Cortex of kidney (tissue), 1 donor: ENCODE data around the gene BASP1.
"Not testable (repeated sequence)": the region's sequence is repeated elsewhere in the genome, so short reads cannot be mapped to it uniquely, and the experiment has no call there.

ENCODE experiments used
- DNase-seq: peaks from one replicate; lab custom pipeline; 2025; lab: John Stamatoyannopoulos, UW

Gene BASP1

DNA sequence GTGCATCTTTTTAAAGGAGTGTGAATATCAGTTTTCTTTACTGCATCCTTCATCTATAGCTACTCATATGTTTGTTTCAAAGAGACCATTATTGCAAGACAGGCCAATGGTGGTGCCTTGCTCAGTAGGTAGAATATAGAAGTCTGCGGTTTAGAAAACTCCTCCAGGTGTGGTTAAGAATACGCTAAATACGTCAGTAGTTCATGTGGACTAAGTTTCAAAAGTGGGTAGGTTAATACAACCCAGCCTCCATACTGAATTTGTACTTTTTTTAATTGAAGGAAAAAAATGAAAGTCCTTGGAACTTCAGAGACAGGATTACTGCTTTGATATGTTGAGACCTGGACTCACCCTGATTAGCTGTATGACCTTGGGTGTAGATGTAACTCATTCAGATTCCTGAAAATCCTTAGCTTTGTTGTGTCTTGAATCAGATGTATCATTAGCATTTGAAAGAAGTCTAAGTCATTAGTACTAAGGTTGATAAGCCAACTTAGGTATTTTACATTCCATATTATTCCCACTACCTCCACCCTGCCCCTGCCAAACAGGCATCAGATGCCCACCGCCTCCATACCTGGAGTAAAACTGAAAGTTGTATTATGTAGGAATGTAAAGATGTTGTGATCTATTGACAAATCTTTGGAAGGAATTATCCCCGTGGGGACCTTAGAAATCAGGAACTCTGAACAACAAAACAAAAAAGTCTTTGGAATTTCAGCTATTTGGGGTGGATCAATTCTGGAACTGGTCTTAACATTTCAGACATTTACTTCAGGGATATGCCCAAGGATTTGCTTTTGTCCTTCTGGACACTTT lies 6.1 kb downstream of the BASP1 start:
- no peak for DNase-seq

DNA sequence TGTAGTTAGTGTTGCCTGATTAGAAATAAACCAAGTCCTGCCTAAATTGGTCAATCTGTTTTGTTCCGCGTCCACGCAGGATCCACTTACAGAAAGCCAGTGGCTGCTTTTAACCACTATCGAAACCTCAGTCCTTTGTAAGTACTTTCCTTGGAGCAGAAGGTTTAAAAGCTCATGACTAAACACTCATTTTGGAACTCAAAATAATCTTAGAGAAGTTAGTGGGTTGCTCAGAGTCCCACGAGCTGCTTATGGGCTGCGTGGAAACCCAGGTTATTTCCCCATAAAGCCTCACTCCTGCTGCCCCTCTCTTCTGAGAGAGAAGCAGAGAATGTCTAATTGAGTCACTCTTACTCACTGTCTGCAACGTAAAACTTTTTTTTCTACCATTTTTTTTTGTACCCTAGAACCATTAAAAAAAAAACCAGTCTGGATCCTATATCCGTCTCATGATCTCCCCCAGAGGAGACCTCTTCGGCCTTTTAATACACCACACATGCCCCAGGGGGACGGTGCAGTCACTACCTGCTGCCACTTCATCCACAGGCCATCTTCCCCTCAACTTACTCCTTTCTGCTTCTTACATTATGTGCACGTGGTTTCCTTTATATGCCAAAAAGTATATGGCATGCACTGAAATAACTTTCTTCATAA lies 7.6 kb downstream of the BASP1 start:
- DNase-seq: no peak

DNA sequence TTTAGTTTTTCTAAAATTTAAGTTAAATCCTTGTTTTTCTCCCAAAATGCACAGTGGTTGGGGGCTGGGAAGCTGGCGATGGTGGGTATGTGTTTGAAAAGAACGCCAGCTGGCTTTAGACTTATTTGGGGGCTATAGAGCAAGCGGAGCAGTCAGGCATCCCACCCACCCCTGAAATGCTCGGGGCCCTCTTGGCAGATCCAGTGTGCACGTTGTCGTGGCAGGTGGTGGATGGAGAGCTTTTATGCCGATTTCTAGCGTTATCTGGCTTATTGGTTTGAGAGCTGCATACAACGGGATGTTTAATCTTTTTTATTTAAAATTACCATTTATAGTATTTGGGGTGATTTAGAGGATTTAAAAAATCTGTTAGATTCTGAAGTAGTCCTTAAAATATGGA lies 8.1 kb downstream of the BASP1 start:
- no peak for DNase-seq

DNA sequence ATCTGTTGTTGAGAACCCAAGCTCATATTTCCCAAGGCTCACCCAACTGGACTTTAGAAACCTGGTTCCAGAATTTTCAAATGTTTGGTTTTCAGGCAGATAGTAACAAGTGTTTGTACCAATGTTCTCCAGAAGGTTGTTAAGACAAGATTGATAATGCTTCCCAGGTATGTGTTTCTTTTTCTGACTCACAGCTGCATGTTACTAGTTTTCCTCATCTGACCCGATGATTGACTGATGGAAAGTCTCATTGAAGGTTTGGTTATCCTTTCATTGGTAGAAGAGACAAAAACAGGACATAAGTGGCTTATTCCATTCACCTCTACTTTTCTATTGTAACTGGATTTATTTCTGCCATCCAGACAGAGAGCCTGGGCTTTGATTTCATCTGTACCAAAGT lies 10.4 kb downstream of the BASP1 start:
- no peak for DNase-seq

DNA sequence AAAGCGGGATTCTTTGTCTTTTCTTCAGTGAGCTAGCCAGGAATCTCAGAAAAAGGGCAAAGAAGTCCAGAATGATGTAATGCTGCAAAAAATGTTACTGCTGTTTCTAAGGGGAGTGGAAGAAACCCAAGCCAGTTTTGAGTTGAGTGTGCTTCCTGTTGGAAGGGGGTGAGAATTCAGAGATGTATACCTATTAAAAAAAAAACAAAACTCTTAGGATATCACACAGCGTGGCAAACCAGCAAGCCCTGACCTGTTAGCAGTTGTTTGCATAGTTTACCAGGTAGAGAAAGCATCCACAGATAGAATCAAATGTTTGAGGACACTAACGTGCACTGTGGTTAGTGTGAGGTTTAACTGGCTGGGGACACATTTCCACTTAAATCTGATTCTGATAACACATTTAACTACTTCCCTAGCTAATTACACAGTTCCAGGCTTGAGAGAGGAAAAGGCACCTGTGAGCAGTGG lies 11.4 kb downstream of the BASP1 start:
- no peak for DNase-seq

DNA sequence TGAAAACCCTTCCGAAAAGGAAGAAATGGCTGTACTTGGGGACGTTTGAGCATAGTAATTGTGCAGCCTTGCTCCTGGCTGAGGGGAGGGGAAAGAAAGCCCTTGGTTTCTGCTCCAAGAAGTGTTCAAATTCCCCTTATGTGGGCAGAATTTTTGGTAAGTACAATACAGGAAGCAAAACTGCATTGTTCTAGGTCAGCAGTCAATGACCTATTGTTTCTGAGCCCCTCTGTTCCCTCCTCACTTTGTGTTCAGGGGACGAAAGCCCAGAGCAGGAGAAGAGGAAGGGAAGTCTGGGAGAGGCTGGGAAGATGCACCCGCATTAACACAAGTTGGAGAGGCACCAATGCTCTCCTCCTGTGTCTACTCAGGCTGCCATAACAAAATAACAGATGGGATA lies 11.9 kb downstream of the BASP1 start:
- DNase-seq: no peak

DNA sequence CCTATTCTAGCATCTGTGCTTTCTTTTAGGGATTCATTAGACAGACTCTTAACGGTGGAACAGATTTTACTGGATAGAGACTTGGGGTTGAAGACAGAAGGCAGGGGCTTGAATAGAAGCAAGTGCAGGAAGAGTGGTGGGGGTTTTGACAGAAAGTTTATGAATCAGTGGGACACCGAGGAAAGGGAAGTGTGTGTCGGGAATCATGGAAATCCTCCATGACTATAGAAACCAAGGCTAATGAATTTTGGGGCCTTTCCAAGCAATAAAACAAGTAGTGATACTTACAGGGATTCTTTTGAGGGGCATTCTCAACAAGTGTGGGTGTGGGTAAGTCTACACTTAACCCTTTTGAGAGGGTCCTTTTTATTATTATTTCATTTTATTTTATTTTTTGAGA lies 12.8 kb downstream of the BASP1 start:
- DNase-seq: no peak

DNA sequence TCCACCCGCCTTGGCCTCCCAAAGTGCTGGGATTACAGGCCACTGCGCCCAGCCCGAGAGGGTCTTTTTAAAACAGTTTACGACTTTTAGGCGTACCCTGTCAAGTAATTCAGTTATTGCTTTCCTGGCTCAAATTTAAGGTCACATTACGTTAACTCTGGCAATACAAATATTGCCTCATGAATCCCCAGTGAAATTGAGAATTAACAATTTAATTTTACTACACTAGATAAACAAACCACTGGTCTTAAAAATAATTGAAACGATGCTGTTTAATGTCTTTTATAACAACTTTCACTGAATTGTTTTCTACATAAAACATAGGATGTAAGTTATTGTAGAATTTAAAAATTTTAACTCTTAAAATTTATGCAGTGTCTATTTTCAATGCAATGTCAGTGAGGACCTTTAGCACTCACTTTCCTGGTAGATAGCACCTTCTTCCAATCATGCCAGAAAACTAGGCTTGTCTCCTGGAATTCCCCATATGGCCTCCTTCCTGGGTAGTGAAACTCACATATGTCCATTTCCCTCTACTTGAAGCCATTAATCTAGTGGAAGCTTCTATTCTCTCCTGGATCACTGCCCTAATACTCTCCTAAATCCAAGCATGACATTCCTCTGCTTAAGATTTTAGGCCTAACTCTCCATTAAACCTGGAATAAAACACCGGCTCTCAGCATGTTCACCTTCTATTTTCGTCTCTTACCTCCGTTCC lies 13.5 kb downstream of the BASP1 start:
- no peak for DNase-seq

DNA sequence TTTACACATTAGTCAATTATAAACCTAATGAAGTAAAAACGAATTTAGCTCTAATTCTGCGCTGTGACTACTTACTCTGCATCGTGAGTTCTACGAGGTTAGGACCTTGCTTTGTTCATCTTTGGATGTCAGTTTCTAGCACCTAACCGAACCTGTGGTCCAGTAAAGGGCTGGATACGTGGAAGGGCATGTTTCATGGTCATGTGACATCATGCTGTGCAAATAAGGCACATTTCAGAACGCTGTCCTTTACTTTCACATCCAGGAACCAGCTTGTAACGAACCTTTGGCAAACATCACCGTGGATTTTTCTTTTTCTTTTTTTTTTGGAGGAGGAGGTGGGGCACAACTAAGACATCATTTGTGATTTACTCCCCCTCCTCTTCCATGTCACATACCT lies 15.0 kb downstream of the BASP1 start:
- DNase-seq: no peak

DNA sequence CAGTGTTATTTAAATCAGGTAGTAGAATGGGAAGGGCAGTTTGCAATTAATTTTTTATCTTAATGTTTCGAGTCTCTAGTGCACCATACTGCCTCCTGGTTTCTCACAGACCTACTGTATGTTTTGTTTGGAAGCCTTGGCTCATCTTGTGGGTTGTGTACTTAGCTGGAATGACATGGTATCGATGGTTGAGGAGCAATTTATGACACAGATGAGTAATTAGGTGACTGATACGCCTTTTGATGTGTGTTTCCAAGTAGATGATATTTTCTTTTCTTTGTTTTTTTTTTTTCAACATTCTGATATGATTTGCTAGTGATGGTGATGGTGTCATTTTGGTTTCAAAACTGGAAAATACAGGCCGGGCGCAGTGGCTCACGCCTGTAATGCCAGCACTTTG lies 16.1 kb downstream of the BASP1 start:
- DNase-seq: no peak

DNA sequence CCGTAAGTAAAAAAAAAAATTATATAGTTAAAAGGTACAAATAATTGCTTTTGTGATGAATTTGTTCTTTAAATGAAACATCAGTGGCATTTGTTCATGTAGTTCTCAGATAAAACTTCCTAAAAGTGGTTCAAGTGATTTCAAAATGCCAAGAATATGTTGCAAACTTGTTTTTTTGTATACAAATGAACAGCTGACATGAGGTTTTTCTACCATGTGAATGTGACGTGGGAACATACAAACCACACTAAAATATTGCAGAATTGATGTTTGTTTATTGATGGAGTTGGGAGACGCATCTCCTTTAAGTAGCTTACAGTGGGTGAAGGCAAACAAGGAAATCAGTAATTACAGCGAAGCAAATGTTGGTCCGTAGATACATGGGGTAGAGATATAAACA lies 16.9 kb downstream of the BASP1 start:
- DNase-seq: no peak

DNA sequence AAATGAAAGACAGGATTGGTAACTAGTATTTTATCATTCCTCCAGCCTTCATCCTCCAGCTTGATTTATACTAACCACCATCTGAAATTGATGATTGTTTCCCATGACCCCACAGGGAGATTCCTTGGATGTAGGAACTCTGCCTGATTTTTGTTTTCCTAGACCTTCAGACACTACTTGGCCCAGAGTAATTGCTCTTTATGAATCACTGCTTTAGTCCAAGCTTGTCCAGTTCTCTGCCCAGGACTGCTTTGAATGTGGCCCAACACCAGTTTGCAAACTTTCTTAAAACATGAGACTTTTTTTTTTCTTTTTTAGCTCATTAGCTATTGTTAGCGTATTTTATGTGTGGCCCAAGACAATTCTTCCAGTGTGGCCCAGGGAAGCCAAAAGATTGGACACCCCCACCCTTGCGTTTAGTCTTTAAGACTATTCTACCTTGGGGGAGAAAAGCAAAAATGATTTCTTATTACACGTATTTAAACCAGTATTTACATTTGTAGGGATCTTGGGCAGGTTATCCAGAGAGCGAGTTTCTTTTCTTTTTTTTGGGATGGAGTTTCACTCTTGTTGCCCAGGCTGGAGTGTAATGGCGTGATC lies 18.4 kb downstream of the BASP1 start:
- DNase-seq: no peak

DNA sequence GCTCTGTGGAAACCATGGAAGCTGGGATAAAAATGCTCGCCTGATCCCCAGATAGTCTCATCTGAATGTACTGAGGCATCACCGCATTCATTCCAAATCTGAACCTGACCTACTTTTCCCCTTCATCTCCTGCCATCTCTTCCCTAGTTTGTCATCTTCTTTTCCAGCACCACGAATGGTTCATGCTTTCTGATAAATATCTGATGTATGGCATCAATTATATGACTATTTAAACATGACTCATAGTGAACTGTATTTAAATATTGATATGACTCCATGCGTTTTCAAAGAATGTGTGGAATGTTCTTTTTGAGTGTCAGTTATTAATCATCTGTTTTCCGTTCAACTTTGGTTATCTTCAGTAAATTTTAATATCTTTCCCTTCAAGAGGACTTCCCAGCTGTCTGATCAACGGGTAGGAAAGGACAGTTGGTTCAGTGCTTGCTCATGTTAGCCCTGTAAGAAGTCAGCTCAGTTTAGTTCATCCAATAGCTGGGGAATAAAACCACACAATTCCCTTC lies 21.1 kb downstream of the BASP1 start:
- DNase-seq: no peak

DNA sequence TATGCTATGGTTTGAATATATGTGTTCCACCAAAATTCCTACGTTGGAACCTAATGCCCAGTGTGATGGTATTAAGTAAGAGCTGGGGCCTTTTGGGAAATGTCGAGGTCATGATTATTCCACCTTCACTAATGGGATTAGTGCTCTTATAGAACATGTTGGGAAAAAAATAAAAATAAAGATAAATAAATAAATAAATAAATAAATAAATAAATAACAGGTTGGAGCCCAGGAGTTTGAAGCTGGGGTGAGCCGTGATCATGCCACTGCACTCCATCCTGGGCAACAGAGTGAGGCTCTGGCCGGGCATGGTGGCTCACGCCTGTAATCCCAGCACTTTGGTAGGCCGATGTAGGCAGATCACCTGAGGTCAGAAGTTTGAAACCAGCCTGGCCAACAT lies 22.5 kb downstream of the BASP1 start:
- DNase-seq: no peak

DNA sequence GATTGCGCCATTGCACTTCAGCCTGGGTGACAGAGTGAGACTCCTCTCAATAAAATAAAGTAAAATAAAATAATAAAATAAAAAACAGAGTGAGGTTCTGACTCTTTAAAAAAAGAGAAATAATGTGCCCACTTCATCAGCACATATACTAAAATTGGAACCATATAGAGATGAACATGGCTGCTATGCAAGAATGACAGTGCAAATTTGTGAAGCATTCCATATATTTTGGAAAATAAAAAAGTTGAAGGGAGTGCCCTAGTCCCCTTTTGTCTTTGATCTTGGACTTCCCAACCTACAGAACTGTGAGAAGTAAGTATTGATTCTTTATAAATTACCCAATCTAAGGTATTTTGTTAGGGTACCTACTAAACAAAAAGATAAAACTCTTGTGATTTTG lies 23.1 kb downstream of the BASP1 start:
- DNase-seq: no peak

DNA sequence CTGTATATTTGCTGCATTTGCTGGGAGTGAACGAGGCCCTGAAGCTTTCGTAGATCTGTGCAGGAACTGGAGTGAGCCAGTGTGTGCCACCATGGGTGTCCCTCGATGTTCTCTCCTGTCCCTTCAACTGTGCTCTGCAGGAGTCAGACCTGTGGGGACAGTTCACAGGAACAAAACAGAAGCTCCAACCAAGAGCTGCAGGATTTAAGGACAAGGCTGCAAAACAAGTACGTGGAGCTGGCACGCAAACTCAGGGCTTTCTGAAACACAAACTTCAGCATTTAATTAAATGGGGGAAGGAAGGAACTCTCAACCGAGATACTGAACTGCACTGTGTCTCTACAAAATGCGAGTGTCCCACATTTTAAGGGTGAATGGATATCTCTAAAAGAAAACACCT lies 24.2 kb downstream of the BASP1 start:
- DNase-seq: no peak

DNA sequence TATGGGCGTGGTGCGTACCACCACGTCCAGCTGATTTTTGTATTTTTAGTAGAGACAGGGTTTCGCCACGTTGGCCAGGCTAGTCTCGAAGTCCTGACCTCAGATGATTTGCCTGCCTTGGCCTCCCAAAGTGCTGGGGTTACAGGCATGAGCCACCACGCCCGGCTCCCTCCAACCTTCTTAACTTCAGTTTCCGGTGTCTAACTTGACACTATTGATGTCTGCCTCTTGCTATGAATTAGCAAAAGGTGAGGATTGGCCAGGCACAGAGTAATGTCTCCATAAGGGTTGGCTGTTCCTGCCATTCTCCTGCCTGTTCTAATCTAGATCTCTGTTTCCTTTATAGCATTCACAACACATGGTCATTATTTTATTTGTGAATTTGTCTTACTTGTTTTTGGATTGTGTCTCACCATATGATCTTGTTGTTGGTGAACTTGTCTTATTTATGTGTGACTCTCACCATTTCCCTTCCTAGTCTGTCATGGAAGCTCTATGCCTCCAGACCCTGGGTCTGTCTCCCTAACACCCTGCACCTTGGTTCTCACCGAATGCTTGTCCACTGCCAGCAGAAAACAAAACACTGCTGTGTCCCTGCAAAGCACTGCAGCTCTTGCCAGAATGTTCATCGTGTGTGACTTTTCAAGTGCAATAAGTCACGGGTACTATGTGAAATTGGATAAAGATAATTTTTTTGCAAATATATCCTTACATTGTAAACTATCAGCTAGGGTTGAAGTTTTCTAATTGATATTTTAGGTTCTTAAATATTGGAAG lies 26.0 kb downstream of the BASP1 start:
- DNase-seq: no peak

DNA sequence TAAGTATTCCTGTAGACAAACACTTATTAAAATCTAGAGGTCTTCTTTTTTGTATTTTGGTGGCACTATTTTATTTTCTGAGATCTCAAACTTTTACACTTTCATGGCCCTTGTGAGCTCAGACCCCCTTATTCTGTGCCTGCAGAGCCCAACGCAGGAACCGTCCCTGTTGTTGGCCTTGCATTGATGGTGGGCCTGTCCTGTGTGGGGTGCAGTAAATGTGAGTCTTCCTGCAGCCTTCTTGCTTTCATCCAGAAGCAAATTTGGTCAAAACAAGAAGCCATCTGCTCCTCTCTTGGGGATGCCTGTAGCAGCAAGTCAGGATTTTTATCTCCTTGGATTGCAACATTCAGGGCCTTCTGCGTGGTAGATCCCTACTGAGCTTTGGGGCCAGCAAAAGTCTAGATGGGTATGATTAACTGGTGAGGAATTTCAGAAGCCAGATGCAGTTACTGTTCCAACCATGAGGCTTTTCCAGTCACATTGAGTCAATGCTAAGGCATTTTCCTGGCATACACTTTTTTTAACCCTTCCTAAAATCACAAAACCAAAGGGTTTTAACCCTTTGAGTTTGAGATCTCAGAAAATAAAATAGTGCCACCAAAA lies 31.7 kb downstream of the BASP1 start:
- no peak for DNase-seq

DNA sequence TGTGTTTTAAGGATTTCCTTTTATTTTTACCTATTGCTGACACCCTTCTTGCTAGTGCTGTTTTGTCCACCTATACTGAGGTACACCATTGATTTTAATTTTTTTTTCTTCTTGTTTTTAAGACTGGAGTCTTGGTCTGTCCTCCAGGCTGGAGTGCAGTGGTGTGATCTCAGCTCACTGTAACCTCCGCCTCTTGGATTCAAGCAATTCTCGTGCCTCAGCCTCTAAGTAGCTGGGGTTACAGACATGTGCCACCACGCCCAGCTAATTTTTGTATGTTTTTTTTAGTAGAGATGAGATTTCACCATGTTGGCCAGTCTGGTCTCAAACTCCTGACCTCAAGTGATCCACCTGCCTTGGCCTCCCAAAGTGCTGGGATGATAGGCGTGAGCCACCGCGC lies 32.4 kb downstream of the BASP1 start:
- not testable (repeated sequence) for DNase-seq

DNA sequence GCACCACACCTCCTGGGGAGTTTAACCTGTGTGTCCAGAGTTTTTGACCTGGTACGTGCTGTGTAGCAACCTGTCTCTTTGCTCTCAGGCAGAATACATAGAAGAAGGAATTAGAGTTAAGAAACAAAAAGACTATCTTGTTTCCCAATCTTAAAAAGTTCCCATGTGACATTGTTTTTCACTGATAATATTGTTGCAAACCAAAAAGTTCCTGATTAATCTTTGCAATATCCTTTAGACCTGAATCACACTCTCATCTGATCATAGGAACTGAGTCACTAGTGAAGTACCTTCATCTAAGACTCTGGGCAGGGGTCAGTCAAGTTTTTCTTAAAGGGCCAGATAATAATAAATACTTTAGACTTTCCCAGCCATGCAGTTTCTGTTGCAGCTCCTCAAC lies 35.1 kb downstream of the BASP1 start:
- no peak for DNase-seq

DNA sequence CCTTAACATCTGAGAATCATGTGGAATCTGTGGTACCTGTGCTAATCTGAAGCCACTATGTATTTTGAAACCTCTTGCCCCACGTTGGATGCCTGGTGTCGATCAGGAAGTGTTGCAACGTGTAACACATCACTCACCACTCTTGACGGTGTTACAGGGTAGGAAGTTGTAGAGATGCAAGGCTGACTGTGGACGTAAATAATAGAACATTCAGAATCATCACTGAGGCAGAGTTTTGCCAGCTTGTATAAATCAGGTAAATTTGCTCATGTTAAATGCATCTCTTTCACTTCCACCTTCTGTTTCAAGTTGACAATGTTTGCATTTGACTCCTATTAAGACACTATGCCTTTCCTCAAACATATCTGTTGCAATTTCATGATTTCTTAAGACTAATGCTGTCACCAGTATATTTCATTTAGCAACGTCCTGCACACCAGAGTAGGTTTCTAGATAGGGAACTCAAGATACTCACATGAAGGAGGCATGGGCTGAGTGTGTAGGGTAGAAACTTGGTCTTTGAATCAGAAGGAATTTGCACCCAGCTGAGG lies 38.1 kb downstream of the BASP1 start:
- DNase-seq: no peak
